Mesodermal cell (in vitro differentiated cells): ENCODE results near the gene GLRX2. TPM values are rescaled to one million over a fixed set of nuclear protein-coding genes. Genes with fewer than 3 reads are reported as not detected.

Experiments used
- H3K27ac ChIP-seq: 2 replicates; pipeline ENCODE4 v1.7.0; 2013; ENCODE audit warnings: mild to moderate bottlenecking, low read depth, low read length, moderate library complexity; ENCODE audit not compliant: severe bottlenecking
- H3K36me3 ChIP-seq: 2 replicates; pipeline ENCODE4 v1.7.1; 2013; ENCODE audit warnings: mild to moderate bottlenecking, low read length, moderate library complexity; ENCODE audit not compliant: control insufficient read depth, insufficient read depth
- H3K4me1 ChIP-seq: one replicate; pipeline ENCODE4 v1.7.1; 2013; ENCODE audit warnings: mild to moderate bottlenecking, low read length; ENCODE audit not compliant: insufficient read depth, control insufficient read depth, poor library complexity, severe bottlenecking
- H3K4me3 ChIP-seq: 2 replicates; pipeline ENCODE4 v1.7.0; 2013; ENCODE audit warnings: low read length, control low read depth, mild to moderate bottlenecking; ENCODE audit not compliant: insufficient read depth, poor library complexity, severe bottlenecking; ENCODE audit errors: extremely low read depth
- H3K9me3 ChIP-seq: 2 replicates; pipeline ENCODE4 v1.7.1; 2013; ENCODE audit warnings: mild to moderate bottlenecking, low read length, moderate library complexity; ENCODE audit not compliant: control insufficient read depth
- WGBS, 2 experiments: methylation state at CpG; one replicate each; pipeline ENCODE4 v1.1.5; 2013; ENCODE audit warnings: missing lambda C conversion rate in 2 of 2; ENCODE audit not compliant: insufficient coverage in 2 of 2; 5-methylcytosine and 5-hydroxymethylcytosine counted together
- polyA plus RNA-seq, 2 experiments: library from polyadenylated mRNA; stranded (reverse); fragments of 50-300 nt; gene quantifications; one replicate each; pipeline ENCODE4 v1.2.3, GENCODE V29; 2013

GLRX2 gene
- polyA plus RNA-seq (2013, experiment 1 of 2): 12.3 TPM
- polyA plus RNA-seq (2013, experiment 2 of 2): 16.1 TPM

DNA sequence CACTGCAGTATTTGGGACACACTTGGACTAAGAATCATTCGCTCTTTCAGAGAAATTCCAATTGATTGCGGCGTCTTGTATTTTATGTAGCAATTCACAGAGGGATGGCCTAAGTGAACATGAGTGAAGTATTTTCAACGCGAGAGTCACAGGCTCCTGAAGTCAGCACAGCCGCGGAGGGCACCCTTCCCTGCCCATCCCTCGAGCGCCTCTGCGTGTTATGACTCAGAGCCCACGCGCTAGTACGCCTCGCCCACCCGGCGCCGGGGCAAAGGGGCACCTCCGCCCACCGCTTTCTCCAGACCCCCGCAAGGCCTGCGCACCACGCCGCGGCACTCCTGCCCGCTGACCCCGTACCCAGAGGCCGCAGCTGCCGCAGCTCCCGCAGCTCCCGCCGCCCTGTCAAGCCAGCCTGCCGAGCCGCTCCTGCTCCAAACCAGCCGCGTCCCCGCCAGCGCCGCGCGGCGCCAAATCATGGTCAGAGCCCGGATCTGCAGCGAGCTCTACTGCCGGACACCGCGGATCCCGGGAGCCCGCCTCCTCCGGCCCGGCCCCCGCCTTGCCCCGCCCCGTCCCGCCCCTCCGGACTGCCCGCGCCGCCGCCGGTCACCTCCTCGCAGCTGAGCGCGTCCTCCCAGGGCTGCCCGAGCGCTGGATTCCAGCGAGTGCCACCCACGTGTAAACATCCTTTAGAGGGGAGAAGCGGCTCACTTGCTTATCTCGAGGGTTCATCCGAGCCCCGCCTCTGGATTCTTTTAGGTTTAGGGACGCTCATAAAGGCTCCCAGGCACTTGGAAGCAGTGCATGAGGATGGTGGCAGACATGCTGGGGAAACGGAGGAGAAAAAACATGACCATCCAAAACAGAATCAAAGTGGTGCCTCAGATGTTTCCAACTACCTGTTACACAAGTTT lies at the start of gene GLRX2:
Gene GLRX2, minus strand, starts transcription at position 508 of the 914 bp plus-strand sequence. Its CDS starts 32 bp downstream, at position 476.
- H3K27ac ChIP-seq: peak within 1 kb of the TSS; percentile 88
- H3K4me1 ChIP-seq: no peaks in the 10 kb centered on the region
- WGBS, 2 experiments: 0% methylated on average over 52 to 55 of the region's 73 CpGs

GRCh38 chr1:193144999-193145398 lies 39.8 kb upstream of the GLRX2 start:
- Histone ChIP-seq H3K27ac (no peak overlapping the region), H3K9me3 (no peaks in the 10 kb centered on the region), H3K36me3 (peaks cover 53% of the 10 kb centered on the region), H3K4me1 (no peaks in the 10 kb centered on the region), H3K4me3 (no peak overlapping the region)
- whole genome bisulfite sequencing, 2 experiments: no CpG with 5 or more reads among the region's 1 CpG

More for the DNA sequence above, at the start of gene GLRX2:
- Histone ChIP-seq H3K9me3 (no peaks in the 10 kb centered on the region), H3K36me3 (peaks cover 19% of the 10 kb centered on the region), H3K4me3 (peak within 1 kb of the TSS; percentile 70)

DNA sequence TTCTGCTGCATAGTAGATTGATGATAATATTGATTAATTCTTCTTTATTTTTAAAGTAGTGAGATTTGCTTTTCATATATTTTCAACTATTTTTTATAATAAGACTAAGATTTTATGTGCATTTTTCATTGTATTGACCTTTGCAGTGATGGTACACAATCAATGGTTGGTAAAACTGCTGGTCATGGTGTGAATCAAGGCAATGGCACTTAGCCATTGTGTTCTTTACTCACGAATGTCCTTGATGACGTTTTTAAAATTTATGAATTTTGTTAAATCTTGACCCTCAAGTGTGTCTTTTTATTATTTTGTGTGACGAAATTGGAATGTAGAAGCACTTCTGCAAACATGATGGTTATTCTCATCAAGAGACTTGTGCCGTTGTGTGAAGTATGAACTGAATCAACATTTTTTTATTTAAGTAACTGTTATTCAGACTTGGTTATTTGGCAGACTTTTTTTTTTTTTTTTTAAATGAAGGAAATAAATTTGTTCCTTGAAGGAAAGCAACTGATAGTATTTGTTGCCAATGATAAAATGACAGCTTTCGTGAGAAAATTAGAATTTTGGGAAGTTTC lies 39.2 kb upstream of the GLRX2 start:
- Histone ChIP-seq H3K9me3 (no peaks in the 10 kb centered on the region), H3K4me1 (no peaks in the 10 kb centered on the region), H3K36me3 (peaks cover 54% of the 10 kb centered on the region), H3K27ac (no peak overlapping the region), H3K4me3 (no peak overlapping the region)
- 85 to 94% methylated on average over 2 to 3 of the region's 5 CpGs for WGBS, 2 experiments

GRCh38 chr1:193143285-193143684 lies 38.1 kb upstream of the GLRX2 start:
- WGBS, 2 experiments: no CpG with 5 or more reads among the region's 1 CpG
- no peak overlapping the region for H3K27ac ChIP-seq
- H3K36me3 ChIP-seq: peaks cover 56% of the 10 kb centered on the region
- no peaks in the 10 kb centered on the region for H3K9me3 ChIP-seq
- no peak overlapping the region for H3K4me3 ChIP-seq
- H3K4me1 ChIP-seq: no peaks in the 10 kb centered on the region

- Histone ChIP-seq H3K36me3 (peaks cover 56% of the 10 kb centered on the region), H3K4me3 (no peak overlapping the region), H3K27ac (no peak overlapping the region), H3K9me3 (no peaks in the 10 kb centered on the region), H3K4me1 (no peaks in the 10 kb centered on the region)
- WGBS, 2 experiments: no CpG with 5 or more reads among the region's 2 CpGs
Observed at GRCh38 chr1:193142409-193142808, 37.2 kb upstream of the GLRX2 start.

DNA sequence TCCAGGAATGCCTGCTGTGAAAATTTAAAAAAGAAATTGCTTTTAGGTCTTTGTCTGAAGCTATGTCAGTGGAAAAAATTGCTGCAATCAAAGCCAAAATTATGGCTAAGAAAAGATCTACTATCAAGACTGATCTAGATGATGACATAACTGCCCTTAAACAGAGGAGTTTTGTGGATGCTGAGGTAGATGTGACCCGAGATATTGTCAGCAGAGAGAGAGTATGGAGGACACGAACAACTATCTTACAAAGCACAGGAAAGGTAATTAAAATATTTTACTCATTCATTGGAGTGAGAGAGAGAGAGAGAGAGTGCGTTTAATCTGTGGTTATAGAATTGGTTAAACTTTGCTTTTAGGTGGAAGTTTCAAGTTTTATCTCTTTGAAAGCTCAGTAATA lies 36.6 kb upstream of the GLRX2 start:
- H3K27ac ChIP-seq: no peak overlapping the region
- no peaks in the 10 kb centered on the region for H3K9me3 ChIP-seq
- H3K36me3 ChIP-seq: peaks cover 58% of the 10 kb centered on the region
- no peak overlapping the region for H3K4me3 ChIP-seq
- H3K4me1 ChIP-seq: no peaks in the 10 kb centered on the region
- WGBS, 2 experiments: 100% methylated on average over 2 of the region's 3 CpGs; no CpG with 5 or more reads in 1 of the 2 experiments

- H3K4me3 ChIP-seq: no peak overlapping the region
- 89 to 93% methylated on average over 7 of the region's 7 CpGs for WGBS, 2 experiments
- no peaks in the 10 kb centered on the region for H3K9me3 ChIP-seq
- no peak overlapping the region for H3K27ac ChIP-seq
- H3K36me3 ChIP-seq: peaks cover 61% of the 10 kb centered on the region
- no peaks in the 10 kb centered on the region for H3K4me1 ChIP-seq
Observed at GRCh38 chr1:193140254-193140653, 35.0 kb upstream of the GLRX2 start.

DNA sequence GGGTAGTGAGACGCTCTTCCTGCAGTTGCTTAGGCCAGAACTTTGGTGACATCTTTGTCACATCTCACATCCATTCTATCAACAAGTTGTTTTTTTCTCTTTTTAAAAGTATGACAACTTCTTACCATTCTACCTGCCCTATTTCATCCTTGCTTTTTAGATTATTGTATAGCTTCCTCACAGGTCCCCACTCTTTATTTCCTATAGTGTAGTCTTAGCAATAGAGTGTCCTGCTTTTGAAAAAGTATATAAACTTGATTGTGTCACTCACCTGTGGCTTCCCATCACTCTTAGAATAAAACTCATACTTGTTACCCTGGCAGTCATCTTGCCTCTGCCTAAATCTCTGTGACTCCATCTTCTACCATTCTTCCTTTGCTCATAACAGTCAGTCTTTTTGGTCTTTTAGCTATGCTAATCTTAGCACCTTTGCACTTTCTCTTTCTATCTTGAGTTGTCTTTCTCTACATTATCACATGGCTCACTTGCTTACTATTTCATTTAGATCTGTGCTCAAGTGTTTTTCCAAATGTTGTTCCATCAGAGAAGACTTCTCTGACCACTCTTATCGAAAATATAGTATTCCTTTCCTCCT lies 26.1 kb upstream of the GLRX2 start:
- H3K9me3 ChIP-seq: no peaks in the 10 kb centered on the region
- H3K36me3 ChIP-seq: peaks cover 75% of the 10 kb centered on the region
- H3K4me3 ChIP-seq: no peak overlapping the region
- H3K4me1 ChIP-seq: no peaks in the 10 kb centered on the region
- WGBS, 2 experiments: 88% methylated on average over 1 of the region's 2 CpGs; no CpG with 5 or more reads in 1 of the 2 experiments
- H3K27ac ChIP-seq: no peak overlapping the region

- no peak overlapping the region for H3K27ac ChIP-seq
- no peak overlapping the region for H3K4me3 ChIP-seq
- no peaks in the 10 kb centered on the region for H3K4me1 ChIP-seq
- H3K9me3 ChIP-seq: no peaks in the 10 kb centered on the region
- H3K36me3 ChIP-seq: peaks cover 43% of the 10 kb centered on the region
- WGBS, 2 experiments: 100% methylated on average over 2 of the region's 6 CpGs; no CpG with 5 or more reads in 1 of the 2 experiments
Observed at GRCh38 chr1:193125369-193125768, 20.2 kb upstream of the GLRX2 start.

GRCh38 chr1:193123751-193124150 lies 18.5 kb upstream of the GLRX2 start:
- Histone ChIP-seq H3K36me3 (peaks cover 30% of the 10 kb centered on the region), H3K4me3 (peak overlapping the region; percentile 83), H3K9me3 (no peaks in the 10 kb centered on the region), H3K4me1 (no peaks in the 10 kb centered on the region), H3K27ac (no peak overlapping the region)
